Skeletal muscle satellite cell (primary cell): ENCODE data around the gene ESYT1. TPM values are rescaled to one million over a fixed set of nuclear protein-coding genes. Genes with fewer than 3 reads are reported as not detected.

ENCODE experiments used
- H3K27me3 ChIP-seq: 2 replicates; pipeline ENCODE4 v1.7.0; 2013; ENCODE audit warnings: low read length; ENCODE audit not compliant: control insufficient read depth, insufficient read depth
- H3K36me3 ChIP-seq: 2 replicates; pipeline ENCODE4 v1.7.0; 2013; ENCODE audit warnings: mild to moderate bottlenecking, control low read depth, low read length; ENCODE audit not compliant: insufficient read depth
- H3K4me1 ChIP-seq: 2 replicates; pipeline ENCODE4 v1.7.0; 2013; ENCODE audit warnings: low read length; ENCODE audit not compliant: control insufficient read depth, insufficient read depth
- H3K4me2 ChIP-seq: 2 replicates; pipeline ENCODE4 v1.7.0; 2013; ENCODE audit warnings: mild to moderate bottlenecking, low read length
- H3K4me3 ChIP-seq: 2 replicates; pipeline ENCODE4 v1.7.0; 2013; ENCODE audit warnings: low read length
- H3K9ac ChIP-seq: 2 replicates; pipeline ENCODE4 v1.7.0; 2013; ENCODE audit warnings: mild to moderate bottlenecking, low read depth, low read length, moderate library complexity
- H3K9me3 ChIP-seq: replicated peaks from 2 replicates; pipeline ENCODE4 v1.7.0; 2013; ENCODE audit warnings: mild to moderate bottlenecking, control low read depth, low read length
- total RNA-seq: library from RNA; depleted of rRNA; stranded (reverse); fragments of >200 nt; gene quantifications from 2 replicates; pipeline ENCODE4 v1.2.3, GENCODE V29; 2012; rRNA removed

The ESYT1 gene
- 186 and 199 TPM in 2 replicates for total RNA-seq

GRCh38 chr12:56127888-56128669 is at the start of gene ESYT1:
ESYT1 (plus strand) TSS chr12:56128267; CDS start chr12:56128320, 53 bp downstream.
- Histone ChIP-seq H3K4me3 (peak within 1 kb of the TSS; percentile 83), H3K9me3 (no peaks in the 10 kb centered on the region), H3K4me1 (peaks cover 29% of the 10 kb centered on the region), H3K9ac (peak within 1 kb of the TSS; percentile 82), H3K36me3 (peaks cover 27% of the 10 kb centered on the region), H3K4me2 (peak within 1 kb of the TSS; percentile 87), H3K27me3 (no peaks in the 10 kb centered on the region)

- Histone ChIP-seq H3K4me1 (peaks cover 6% of the 10 kb centered on the region), H3K27me3 (peaks cover 19% of the 10 kb centered on the region), H3K4me3 (no peak overlapping the region), H3K9me3 (no peaks in the 10 kb centered on the region), H3K4me2 (peak overlapping the region; percentile 99), H3K36me3 (no peaks in the 10 kb centered on the region), H3K9ac (no peak overlapping the region)
Measured at GRCh38 chr12:56078427-56078826, 49.6 kb upstream of the ESYT1 start.

- H3K9ac ChIP-seq: peak overlapping the region; percentile 72
- H3K27me3 ChIP-seq: peaks cover 26% of the 10 kb centered on the region
- H3K4me1 ChIP-seq: peaks cover 6% of the 10 kb centered on the region
- no peaks in the 10 kb centered on the region for H3K36me3 ChIP-seq
- no peaks in the 10 kb centered on the region for H3K9me3 ChIP-seq
- H3K4me3 ChIP-seq: peak overlapping the region; percentile 89
- H3K4me2 ChIP-seq: peak overlapping the region; percentile 99
Measured at GRCh38 chr12:56078931-56079722, 48.9 kb upstream of the ESYT1 start.

- Histone ChIP-seq H3K4me1 (peaks cover 6% of the 10 kb centered on the region), H3K9ac (peak within 1 kb of the TSS; percentile 72), H3K27me3 (peaks cover 27% of the 10 kb centered on the region), H3K9me3 (no peaks in the 10 kb centered on the region), H3K4me2 (peak within 1 kb of the TSS; percentile 99), H3K4me3 (peak within 1 kb of the TSS; percentile 89), H3K36me3 (no peaks in the 10 kb centered on the region)
Measured at GRCh38 chr12:56079723-56080555, 48.1 kb upstream of the ESYT1 start, which contains the start of gene ERBB3. ERBB3 (plus strand) TSS chr12:56080165; CDS start chr12:56080301, 136 bp downstream.

- H3K27me3 ChIP-seq: peaks cover 27% of the 10 kb centered on the region
- no peak overlapping the region for H3K9ac ChIP-seq
- H3K4me2 ChIP-seq: peak overlapping the region; percentile 99
Measured at GRCh38 chr12:56080556-56081138, 47.4 kb upstream of the ESYT1 start.

GRCh38 chr12:56081393-56082347 is 46.4 kb upstream of the ESYT1 start:
- H3K4me2 ChIP-seq: no peak overlapping the region
- H3K9me3 ChIP-seq: no peaks in the 10 kb centered on the region
- H3K4me1 ChIP-seq: peaks cover 6% of the 10 kb centered on the region
- H3K9ac ChIP-seq: no peak overlapping the region
- H3K27me3 ChIP-seq: peaks cover 27% of the 10 kb centered on the region
- no peaks in the 10 kb centered on the region for H3K36me3 ChIP-seq
- H3K4me3 ChIP-seq: no peak overlapping the region

More at GRCh38 chr12:56080556-56081138, 47.4 kb upstream of the ESYT1 start:
- Histone ChIP-seq H3K9me3 (no peaks in the 10 kb centered on the region), H3K4me3 (no peak overlapping the region), H3K36me3 (no peaks in the 10 kb centered on the region), H3K4me1 (peaks cover 6% of the 10 kb centered on the region)

GRCh38 chr12:56082382-56082781 is 45.7 kb upstream of the ESYT1 start:
- no peak overlapping the region for H3K9ac ChIP-seq
- peaks cover 6% of the 10 kb centered on the region for H3K4me1 ChIP-seq
- peaks cover 27% of the 10 kb centered on the region for H3K27me3 ChIP-seq
- no peaks in the 10 kb centered on the region for H3K36me3 ChIP-seq
- H3K4me2 ChIP-seq: no peak overlapping the region
- no peak overlapping the region for H3K4me3 ChIP-seq
- H3K9me3 ChIP-seq: no peaks in the 10 kb centered on the region

GRCh38 chr12:56082967-56083366 is 45.1 kb upstream of the ESYT1 start:
- Histone ChIP-seq H3K36me3 (no peaks in the 10 kb centered on the region), H3K4me2 (no peak overlapping the region), H3K9me3 (no peaks in the 10 kb centered on the region), H3K4me3 (no peak overlapping the region), H3K4me1 (peaks cover 6% of the 10 kb centered on the region), H3K27me3 (peaks cover 27% of the 10 kb centered on the region), H3K9ac (no peak overlapping the region)

GRCh38 chr12:56084958-56085543 is 43.0 kb upstream of the ESYT1 start:
- Histone ChIP-seq H3K9me3 (no peaks in the 10 kb centered on the region), H3K4me1 (peaks cover 5% of the 10 kb centered on the region), H3K4me3 (no peak overlapping the region), H3K4me2 (no peak overlapping the region), H3K36me3 (no peaks in the 10 kb centered on the region), H3K27me3 (peaks cover 32% of the 10 kb centered on the region), H3K9ac (no peak overlapping the region)

GRCh38 chr12:56086096-56086495 is 42.0 kb upstream of the ESYT1 start:
- Histone ChIP-seq H3K4me2 (no peak overlapping the region), H3K36me3 (no peaks in the 10 kb centered on the region), H3K9ac (no peak overlapping the region), H3K9me3 (no peaks in the 10 kb centered on the region), H3K4me3 (no peak overlapping the region), H3K4me1 (no peaks in the 10 kb centered on the region), H3K27me3 (peaks cover 30% of the 10 kb centered on the region)
